ENCODE data around the gene OXT.
"Not testable (repeated sequence)": the region's sequence is repeated elsewhere in the genome, so short reads cannot be mapped to it uniquely, and the experiment has no call there.

GRCh38 chr20:3073251-3073643, 1.8 kb downstream of the OXT start:
- not testable (repeated sequence) for TF ChIP-seq POLR2A, CTCF, POLR2AphosphoS5 (IDR thresholded peaks at IDR 0.05)

Data from gastroesophageal sphincter (tissue), 3 donors.